SK-N-MC (cell line): ENCODE results near the gene CD3D.

Source experiments
- EZH2 ChIP-seq: fragments of 200-600 bp; sonication (generic); IDR thresholded peaks from one replicate; pipeline ENCODE4 v1.6.1; 2017; ENCODE audit warnings: antibody characterized with exemption
- FOXP2 ChIP-seq: optimal IDR thresholded peaks from 2 replicates; pipeline ENCODE3; 2011; ENCODE audit warnings: mild to moderate bottlenecking, moderate library complexity; ENCODE audit not compliant: insufficient read depth; ENCODE audit errors: extremely low read length, control extremely low read depth
- POLR2AphosphoS5 ChIP-seq: IDR thresholded peaks from 2 replicates; pipeline ENCODE4 v1.6.1; 2012; ENCODE audit warnings: mild to moderate bottlenecking, low read depth, low read length, borderline replicate concordance

GRCh38 chr11:118289401-118289800 is 53.1 kb downstream of the CD3D start:
- TF ChIP-seq POLR2AphosphoS5 (no peak), EZH2 (no peak), FOXP2 (no peak)
